ENCODE data around the gene MYO1C. TPM values are rescaled to one million over a fixed set of nuclear protein-coding genes. Genes with fewer than 3 reads are reported as not detected.
A peak's percentile ranks its signal among the peaks of the same experiment; 100 is the strongest.

The MYO1C gene
- total RNA-seq, 1 donor from 2014 or later, result 171 TPM

GRCh38 chr17:1486802-1487695, 5.4 kb downstream of the MYO1C start:
- peak in 1 of 2 donors; percentile 43 for DNase-seq (ENCODE audit: low read depth in 2 of 2)

DNA sequence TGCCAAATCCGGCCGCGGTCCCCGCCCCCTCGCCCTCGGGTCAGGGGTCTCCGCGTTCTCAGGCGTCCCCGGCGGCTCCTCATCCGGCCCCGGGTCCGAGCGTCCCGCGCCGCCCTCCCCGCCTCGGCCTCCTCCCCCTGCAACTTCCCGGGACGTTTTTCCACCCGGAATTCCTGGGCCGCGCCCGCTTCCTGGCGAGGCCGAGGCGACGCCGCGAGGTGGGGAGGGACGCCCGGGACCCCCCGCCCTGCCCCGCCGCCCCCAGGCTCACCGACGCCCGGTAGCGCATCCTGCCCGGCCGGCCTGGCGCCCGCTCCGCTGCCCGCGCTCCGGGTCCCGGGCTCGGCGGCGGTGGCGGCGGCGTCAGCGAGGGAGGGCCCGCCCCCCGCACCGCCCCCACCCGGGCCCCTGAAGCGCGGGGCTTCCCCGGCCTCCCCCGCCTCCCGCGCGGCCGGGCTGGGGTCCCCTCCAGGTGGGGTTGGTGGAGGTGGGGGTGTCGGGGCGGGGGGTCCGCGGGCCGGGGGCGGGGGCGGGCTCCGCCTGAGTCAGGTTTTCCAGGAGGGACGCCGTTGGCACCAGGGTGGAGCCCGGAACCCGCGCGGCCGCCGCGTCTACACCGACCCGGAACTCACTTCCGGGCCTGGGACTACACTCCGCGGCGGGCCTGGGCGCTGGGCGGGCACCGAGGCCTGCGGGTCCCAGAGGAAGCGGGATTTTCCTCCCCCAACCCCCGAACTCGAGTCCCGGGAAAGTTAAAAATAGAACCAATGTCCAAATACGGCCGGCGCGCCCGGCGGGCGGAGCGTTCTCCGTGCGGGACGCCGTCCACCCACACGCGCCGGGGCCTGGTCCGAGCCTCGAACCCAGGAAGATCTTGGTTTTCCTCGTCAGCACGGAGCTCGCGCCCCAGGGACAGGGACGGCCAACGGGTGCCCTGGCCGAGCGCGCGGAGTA, 6.8 kb downstream of the MYO1C start:
- DNase-seq (ENCODE audit: low read depth in 2 of 2), result peak in 1 of 2 donors; percentile 65

DNA sequence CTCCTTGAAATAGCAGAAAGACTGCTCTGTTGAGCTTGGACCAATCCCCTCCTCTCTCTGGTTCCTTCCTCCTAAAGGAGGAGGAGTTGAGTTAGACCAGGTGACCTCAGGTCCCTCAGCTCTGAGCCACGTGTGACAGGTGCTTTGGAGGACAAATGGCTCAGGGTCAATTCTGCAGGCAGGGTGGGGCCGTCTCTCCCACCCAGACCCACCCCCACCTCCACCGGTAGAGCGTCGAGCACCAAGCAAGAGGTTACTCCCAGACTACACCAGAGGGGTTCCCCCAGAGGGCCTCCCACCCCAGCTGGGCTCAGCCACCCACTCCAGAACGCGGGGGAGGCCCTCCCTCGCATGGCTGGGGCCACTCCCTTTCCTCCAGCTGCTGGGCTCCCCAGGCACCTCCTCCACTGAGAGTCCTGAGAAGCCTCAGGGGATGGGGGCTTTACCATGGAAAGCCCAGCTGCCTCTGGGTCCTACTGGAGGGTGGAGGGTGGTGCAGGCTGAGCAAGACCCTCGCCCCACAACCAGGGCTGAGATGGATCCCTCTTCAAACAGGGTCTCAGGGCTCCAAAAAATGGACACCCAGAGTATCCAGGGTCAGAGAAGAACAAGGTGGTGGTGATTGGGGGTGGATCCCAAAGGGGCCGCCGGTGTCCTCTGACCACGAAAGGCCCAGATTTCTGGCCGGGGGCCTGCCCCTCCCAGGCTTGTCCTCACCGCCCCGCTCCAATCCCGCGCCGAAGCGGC, 7.6 kb downstream of the MYO1C start:
- DNase-seq (ENCODE audit: low read depth in 2 of 2), result peak in 1 of 2 donors; percentile 35

- no peak for DNase-seq (ENCODE audit: low read depth in 2 of 2)
Observed at GRCh38 chr17:1484060-1484535, 8.4 kb downstream of the MYO1C start.

DNA sequence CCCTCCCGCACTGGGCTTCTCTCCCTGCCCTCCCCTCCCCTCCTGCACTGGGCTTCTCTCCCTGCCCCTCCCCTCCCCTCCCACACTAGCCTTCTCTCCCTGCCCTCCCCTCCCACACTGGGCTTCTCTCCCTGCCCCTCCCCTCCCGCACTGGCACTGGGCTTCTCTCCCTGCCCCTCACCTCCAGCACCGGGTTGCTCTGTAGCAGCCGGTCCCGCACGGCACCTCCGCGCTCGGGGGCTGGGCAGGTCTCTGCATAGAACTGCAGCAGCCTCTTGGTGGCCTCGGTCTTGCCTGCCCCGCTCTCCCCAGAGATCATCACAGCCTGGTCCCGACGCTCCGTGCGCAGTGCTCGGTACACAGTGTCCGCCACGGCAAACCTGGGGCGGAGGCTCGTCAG, 9.8 kb downstream of the MYO1C start:
- DNase-seq (ENCODE audit: low read depth in 2 of 2), result no peak

- DNase-seq (ENCODE audit: low read depth in 2 of 2), result no peak
Observed at GRCh38 chr17:1481736-1482135, 10.8 kb downstream of the MYO1C start.

DNA sequence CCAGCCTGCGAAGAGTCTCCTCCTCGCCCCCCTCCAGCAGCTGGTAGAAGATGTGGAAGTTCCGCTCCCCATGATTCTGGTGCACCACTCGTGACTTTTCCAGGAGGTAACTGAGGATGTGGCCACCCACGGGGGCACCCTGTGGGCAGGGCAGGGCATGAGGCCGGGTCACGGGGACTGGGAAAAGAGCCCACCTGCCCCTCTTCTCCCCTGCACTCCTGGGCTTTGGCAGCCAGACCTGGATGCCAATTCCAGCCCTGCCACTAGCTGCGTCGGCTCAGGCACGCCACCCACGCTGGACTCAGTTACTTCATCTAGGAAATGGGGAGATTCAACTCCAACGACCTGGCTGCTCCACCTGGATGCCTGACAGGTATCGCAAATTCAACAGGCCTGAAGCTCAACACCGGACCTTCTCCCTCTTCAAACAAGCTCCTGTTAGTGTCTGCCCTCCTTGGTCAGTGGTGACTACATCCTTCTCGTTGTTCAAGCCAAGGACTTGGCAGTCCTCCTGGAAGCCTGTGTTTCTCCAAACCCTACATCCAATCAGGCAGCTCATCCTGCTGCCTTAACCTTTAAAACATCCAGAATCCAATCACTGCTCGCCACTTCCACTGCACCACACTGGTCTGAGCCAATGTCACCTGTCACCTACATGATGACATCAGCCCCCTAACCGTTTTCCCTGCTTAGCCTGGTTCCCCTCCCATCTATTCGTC, 11.6 kb downstream of the MYO1C start:
- no peak for DNase-seq (ENCODE audit: low read depth in 2 of 2)

GRCh38 chr17:1478418-1478817, 14.1 kb downstream of the MYO1C start:
- DNase-seq (ENCODE audit: low read depth in 2 of 2), result no peak

GRCh38 chr17:1475321-1475854, 17.1 kb downstream of the MYO1C start:
- no peak for DNase-seq (ENCODE audit: low read depth in 2 of 2)

DNA sequence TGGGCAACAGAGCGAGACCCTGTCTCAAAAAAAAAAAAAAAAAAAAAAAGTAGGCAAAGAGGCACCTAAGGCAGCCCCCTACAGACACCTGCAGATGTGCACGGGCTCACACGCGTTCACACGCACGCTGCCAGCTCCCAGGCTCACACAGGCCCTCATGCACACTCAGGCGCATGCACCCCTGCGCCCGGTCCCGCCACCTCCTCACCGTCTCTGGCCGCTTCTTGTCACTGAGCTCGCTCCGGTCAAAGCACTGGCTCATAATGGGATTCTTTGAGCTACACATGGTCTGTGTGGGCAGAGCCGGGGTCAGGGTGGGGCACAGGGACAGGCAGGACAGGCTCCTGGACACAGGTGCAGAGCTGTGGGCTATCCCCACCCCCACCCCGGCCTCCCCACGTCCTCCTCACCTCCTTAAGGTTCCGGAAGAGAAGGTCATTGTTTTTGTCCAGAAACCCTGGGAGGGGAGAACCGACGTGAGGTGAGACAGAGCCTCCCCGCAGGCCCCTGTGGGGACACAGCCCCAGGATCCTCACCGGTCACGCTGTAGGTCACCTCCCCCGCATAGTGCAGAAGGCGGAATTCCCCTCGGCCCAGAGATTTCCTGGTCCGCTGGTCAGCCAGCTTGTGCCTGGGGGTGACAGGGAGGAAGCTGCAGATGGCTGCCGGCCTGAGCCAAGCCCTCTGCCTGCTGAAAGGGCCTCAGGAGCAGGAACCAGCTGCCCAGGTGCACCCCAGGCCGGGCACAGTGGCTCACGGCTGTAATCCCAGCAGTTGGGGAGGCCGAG, 17.9 kb downstream of the MYO1C start:
- peak in 1 of 2 donors; percentile 58 for DNase-seq (ENCODE audit: low read depth in 2 of 2)

- no peak for DNase-seq (ENCODE audit: low read depth in 2 of 2)
Observed at GRCh38 chr17:1473841-1474240, 18.6 kb downstream of the MYO1C start.

- no peak for DNase-seq (ENCODE audit: low read depth in 2 of 2)
Observed at GRCh38 chr17:1473170-1473569, 19.3 kb downstream of the MYO1C start.

- no peak for DNase-seq (ENCODE audit: low read depth in 2 of 2)
Observed at GRCh38 chr17:1471911-1472821, 20.3 kb downstream of the MYO1C start.

- DNase-seq (ENCODE audit: low read depth in 2 of 2), result no peak
Observed at GRCh38 chr17:1471490-1471889, 21.0 kb downstream of the MYO1C start.

- no peak for DNase-seq (ENCODE audit: low read depth in 2 of 2)
Observed at GRCh38 chr17:1470755-1471462, 21.6 kb downstream of the MYO1C start.

DNA sequence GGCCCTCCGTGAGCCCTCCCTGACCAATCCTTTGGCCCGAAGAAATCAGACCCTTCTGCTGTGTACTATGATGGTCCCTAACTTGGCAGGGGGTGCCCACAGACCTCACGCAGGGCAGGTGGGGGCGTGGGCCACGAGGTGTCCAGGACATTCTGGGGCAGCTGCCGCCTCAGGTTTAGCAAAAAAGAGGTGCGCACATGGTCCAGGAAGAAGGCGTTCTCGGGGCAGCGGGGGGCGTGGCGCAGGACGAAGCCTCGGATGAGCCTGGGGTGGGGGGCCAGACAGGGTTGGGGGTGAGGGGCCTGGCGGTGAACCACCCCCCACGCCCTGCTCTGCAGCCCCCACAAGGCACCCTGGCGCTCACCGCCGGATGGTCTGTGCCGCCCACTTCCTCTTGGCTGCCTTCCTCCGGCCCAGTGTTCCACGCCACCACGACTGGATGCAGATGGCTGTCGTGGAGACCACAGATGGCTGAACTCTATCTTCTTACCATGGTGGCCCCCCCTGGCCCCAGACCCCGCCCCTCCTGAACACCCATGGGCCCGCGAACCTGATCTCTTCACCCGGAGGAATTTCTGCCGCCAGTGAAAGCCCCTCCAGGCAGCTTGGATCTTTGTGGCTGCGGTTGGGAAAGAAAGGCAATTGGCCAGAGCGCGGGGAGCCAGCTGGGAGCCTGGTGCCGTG, 22.3 kb downstream of the MYO1C start:
- no peak for DNase-seq (ENCODE audit: low read depth in 2 of 2)

GRCh38 chr17:1469231-1469852, 23.1 kb downstream of the MYO1C start:
- no peak for DNase-seq (ENCODE audit: low read depth in 2 of 2)
